Activated T-helper 1 cell treated with anti-CD3 and anti-CD28 coated beads, Interleukin-12 subunit alpha, Interleukin-12 subunit beta, Interleukin-2, Interleukin-4 antibody, amounts not matched to agents 30 ng/mL and 10 ng/mL and 1 ng/mL, durations not matched to agents 14 hours and 24 hours and 36 hours (primary cell): ENCODE results near the gene LARGE1. TPM values are rescaled to one million over a fixed set of nuclear protein-coding genes. Genes with fewer than 3 reads are reported as not detected.

Experiments used
- DNase-seq: peaks from one replicate; pipeline ENCODE4 v3.0.0; 2021; ENCODE audit warnings: low spot score
- H3K27ac Mint-ChIP-seq: one replicate; pipeline ENCODE4 v1.8.0; 2021; ENCODE audit warnings: mild to moderate bottlenecking, mixed read lengths
- H3K27me3 Mint-ChIP-seq: one replicate; pipeline ENCODE4 v1.8.0; 2022; ENCODE audit warnings: mild to moderate bottlenecking, moderate library complexity, mixed read lengths; ENCODE audit not compliant: insufficient read depth
- H3K36me3 Mint-ChIP-seq: one replicate; pipeline ENCODE4 v1.8.0; 2021; ENCODE audit warnings: low read depth, mixed read lengths
- H3K4me1 Mint-ChIP-seq: one replicate; pipeline ENCODE4 v1.8.0; 2021; ENCODE audit warnings: low read depth, mixed read lengths
- H3K4me3 Mint-ChIP-seq: one replicate; pipeline ENCODE4 v1.8.0; 2021; ENCODE audit warnings: mild to moderate bottlenecking, moderate library complexity, mixed read lengths
- H3K9me3 Mint-ChIP-seq: one replicate; pipeline ENCODE4 v1.8.0; 2021; ENCODE audit warnings: mixed read lengths
- intact Hi-C: fragments of 100-400 bp; cut with micrococcal nuclease; formaldehyde crosslinking; loops from one replicate; pipeline ENCODE4 v1.15.1; 2024
- total RNA-seq: library from RNA; stranded (reverse); gene quantifications from 2 replicates; pipeline ENCODE4 v1.2.3, GENCODE V29; 2022

The LARGE1 gene
- total RNA-seq, 1 donor from 2014 or later = 0.10 TPM

DNA sequence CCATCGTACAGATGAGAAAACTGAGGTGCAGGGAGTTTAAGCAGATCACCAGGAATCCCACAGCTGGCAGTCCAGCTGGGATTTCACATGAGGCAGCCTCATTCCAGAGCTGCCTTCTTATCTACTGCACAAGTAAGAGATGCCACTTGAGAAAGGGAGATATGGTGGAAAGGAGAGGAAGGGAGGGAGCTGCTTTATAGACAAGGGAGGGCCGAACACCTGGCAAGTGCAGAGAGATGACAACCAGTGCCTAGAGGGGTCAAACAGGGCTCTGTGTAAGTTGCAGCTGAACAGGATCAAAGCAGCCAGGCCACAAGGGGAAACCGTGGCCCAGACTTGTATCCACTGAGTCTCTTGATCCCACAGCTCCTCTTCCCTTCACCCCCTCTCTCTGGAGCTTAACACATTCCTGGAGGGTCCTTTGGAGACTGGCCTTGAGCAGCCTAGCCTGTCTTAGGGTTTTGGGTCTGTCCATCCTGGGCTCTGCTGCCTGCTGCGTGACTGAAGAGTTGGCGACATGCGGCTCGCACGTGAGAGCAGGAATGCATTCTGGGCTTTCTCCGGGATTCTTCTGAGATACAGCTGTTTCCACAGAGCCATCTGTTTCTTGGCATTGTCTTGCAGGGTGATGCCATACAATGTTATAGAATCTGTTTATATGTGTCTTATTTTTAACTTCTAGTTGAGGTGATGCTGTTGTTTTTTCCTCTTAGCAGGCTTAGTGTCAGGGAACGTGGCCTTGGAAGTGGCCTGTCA, 593.6 kb downstream of the LARGE1 start:
- H3K36me3 Mint-ChIP-seq = no peaks in the 10 kb centered on the region
- no peak overlapping the region for H3K4me3 Mint-ChIP-seq
- no peak overlapping the region for H3K27ac Mint-ChIP-seq
- no peaks in the 10 kb centered on the region for H3K4me1 Mint-ChIP-seq
- peaks cover 1% of the 10 kb centered on the region for H3K9me3 Mint-ChIP-seq
- peaks cover 3% of the 10 kb centered on the region for H3K27me3 Mint-ChIP-seq
- no peak for DNase-seq
- intact Hi-C loops = no loop called here

DNA sequence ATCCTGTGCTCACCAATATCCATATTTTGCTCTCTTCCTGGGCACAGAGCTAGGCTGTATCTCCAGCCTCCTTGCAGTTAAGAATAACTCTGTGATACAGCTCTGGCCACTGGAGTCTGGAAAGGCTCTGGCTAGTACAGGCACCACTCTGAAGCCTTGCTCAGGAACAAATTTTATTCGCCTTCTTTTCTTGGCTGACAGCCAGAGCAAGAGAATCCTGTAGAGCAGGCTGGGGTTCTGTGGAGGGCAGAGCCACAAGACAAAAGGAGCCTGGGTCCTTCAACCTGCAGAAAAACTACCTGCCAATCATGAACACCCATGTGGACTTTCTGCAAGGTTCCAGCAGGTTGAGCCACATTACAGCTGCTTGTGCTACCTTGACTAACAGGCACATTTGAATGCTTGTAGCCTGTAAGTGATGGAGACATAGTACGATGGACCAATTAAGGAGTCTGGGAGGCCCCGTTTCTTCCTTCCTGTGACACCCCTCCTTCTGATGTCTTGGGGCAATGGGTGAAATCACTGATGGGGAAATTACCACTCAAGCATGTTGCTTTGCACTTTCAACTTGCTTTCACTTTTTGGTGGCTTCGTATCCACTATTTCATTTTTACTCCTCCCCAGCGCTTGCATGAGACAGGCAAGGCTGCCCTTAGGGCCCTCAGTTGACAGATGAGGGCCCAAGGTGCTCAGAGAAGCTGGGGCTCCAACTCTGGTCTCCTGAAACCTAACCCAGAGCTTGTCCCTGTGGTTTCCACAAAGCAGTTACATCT, 594.9 kb downstream of the LARGE1 start:
- no peaks in the 10 kb centered on the region for H3K9me3 Mint-ChIP-seq
- no peak for DNase-seq
- H3K36me3 Mint-ChIP-seq = no peaks in the 10 kb centered on the region
- peaks cover 2% of the 10 kb centered on the region for H3K27me3 Mint-ChIP-seq
- intact Hi-C loops = no loop called here
- H3K27ac Mint-ChIP-seq = no peak overlapping the region
- no peak overlapping the region for H3K4me3 Mint-ChIP-seq
- H3K4me1 Mint-ChIP-seq = no peaks in the 10 kb centered on the region

DNA sequence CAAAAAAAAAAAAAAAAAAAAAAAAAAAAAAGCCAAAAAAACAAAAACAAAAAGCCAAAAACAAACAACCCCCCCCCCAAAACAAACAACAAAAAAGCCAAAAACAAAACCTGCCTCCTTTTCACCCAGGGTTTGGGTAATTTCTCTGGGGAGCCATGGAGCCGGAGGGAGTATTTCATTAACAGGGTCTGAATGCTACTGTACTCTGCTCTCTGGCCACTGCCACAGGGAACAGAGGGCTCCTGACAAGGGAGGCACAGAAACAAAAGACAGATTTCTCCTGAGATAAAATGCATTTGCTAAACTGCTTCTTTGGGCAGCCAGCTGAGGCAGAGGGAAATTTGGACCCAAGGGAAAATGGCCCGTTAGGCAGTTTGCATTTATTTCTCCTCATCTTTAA, 596.0 kb downstream of the LARGE1 start:
- Mint-ChIP-seq H3K27ac (no peak overlapping the region), H3K27me3 (peaks cover 2% of the 10 kb centered on the region), H3K4me3 (no peak overlapping the region), H3K9me3 (no peaks in the 10 kb centered on the region), H3K4me1 (no peaks in the 10 kb centered on the region), H3K36me3 (no peaks in the 10 kb centered on the region)
- intact Hi-C loops = no loop called here
- no peak for DNase-seq

DNA sequence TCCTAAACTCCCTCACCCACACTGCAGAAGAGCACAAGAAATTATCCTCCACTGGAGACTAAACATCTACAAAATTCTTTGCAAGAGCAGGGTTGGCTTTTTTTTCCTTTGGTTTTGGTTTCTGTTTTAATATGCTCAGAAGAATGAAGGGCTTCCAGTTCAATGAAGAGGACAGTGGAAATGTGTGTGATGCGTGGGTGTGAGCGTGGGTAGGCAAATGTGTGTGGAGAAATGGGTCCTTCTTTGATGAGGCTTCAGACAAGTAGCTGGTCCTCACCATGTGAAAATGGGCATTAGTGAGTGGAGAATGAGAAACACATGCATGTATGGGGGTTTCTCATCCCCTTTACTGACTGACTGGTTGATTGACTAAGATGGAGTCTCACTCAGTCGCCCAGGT, 598.8 kb downstream of the LARGE1 start:
- no peak overlapping the region for H3K27ac Mint-ChIP-seq
- H3K36me3 Mint-ChIP-seq = no peaks in the 10 kb centered on the region
- no peaks in the 10 kb centered on the region for H3K4me1 Mint-ChIP-seq
- H3K9me3 Mint-ChIP-seq = no peaks in the 10 kb centered on the region
- no peak for DNase-seq
- H3K4me3 Mint-ChIP-seq = no peak overlapping the region
- intact Hi-C loops = no loop called here
- H3K27me3 Mint-ChIP-seq = no peaks in the 10 kb centered on the region

DNA sequence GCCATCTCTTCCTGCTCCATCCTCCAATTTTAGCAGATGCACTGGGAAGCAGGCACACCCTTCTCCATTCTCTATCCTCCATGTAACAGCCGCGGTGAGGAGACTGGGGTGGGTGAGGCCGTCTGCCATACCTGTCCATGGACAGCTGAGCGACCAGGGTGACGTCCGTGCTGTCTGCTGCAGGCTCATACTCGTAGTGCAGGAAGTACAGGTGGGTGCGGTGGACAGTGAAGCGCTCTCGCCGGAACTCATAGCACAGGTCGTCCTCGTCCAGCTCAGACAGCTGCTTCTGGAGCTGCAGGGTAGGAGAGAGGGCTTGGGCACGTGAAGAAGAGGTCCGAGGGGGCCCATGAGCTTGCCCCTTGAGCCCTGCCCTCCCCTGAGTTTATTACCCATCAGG, 604.3 kb downstream of the LARGE1 start:
- Mint-ChIP-seq H3K36me3 (no peaks in the 10 kb centered on the region), H3K4me1 (no peaks in the 10 kb centered on the region), H3K27ac (no peak overlapping the region), H3K4me3 (no peak overlapping the region), H3K9me3 (no peaks in the 10 kb centered on the region), H3K27me3 (no peaks in the 10 kb centered on the region)
- intact Hi-C loops = no loop called here
- DNase-seq = no peak

DNA sequence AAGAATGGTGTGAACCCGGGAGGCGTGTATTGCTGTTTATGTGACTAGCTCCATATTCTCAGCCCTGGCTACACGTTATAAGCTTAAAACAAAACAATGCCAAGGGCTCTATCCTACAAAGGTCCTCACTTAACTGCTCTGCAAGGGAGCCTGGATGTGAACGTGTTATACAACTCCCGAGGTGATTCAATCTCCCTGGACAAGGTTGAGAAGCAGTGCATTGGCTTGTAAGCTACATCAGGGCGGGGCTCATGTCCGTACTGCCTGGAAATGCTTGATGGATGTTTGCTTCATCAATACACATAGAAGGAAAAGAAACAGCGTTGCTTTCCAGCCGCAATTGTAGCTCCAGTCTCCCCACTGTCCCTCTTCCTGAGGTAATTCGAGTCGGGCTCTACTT, 605.2 kb downstream of the LARGE1 start:
- Mint-ChIP-seq H3K4me1 (no peaks in the 10 kb centered on the region), H3K36me3 (no peaks in the 10 kb centered on the region), H3K27ac (no peak overlapping the region), H3K9me3 (no peaks in the 10 kb centered on the region), H3K27me3 (no peaks in the 10 kb centered on the region), H3K4me3 (no peak overlapping the region)
- no peak for DNase-seq
- intact Hi-C loops = no loop called here

DNA sequence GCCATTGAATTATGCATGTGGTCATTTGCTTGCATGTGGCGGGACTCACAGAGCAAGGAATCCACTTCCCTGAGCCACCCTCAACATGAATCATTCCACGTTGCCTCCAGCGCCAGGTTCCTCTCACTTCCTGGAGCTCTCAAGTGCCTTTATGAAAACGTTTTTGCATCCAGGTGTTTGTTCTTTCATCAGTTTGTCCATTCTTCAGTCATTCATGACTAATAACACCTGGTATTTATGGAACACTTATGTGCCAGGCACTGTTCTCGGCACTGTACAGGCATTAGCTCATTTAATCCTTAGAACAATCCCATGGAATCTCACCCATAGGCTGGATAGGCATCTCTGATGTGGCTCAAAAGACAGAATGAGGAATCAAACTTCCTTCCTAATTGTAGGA, 606.0 kb downstream of the LARGE1 start:
- no peaks in the 10 kb centered on the region for H3K9me3 Mint-ChIP-seq
- no peaks in the 10 kb centered on the region for H3K27me3 Mint-ChIP-seq
- H3K36me3 Mint-ChIP-seq = no peaks in the 10 kb centered on the region
- H3K4me3 Mint-ChIP-seq = no peak overlapping the region
- intact Hi-C loops = no loop called here
- DNase-seq = no peak
- no peak overlapping the region for H3K27ac Mint-ChIP-seq
- no peaks in the 10 kb centered on the region for H3K4me1 Mint-ChIP-seq

DNA sequence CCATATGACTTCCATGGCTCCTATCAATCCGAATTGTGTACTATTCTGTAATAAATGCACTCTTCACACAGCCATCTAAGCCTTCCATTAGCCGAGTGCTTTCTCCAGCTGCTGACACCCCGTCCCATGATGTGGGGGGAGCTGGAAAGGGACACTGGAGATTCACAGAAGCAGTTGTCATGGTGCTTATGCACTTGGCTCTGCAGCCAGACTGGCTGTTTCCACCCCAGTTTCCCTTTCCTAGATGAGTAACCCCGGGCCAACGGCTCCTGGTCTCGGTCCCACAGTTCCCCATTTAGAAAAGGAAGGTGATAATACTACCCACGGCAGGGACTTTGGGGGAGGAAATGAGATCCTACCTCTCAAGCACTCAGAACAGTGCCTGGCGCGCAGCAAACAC, 617.2 kb downstream of the LARGE1 start:
- Mint-ChIP-seq H3K4me1 (no peaks in the 10 kb centered on the region), H3K27ac (no peak overlapping the region), H3K27me3 (no peaks in the 10 kb centered on the region), H3K9me3 (no peaks in the 10 kb centered on the region), H3K36me3 (no peaks in the 10 kb centered on the region), H3K4me3 (no peak overlapping the region)
- no peak for DNase-seq
- intact Hi-C loops = loop anchor here (5.0 kb wide), 1 partner anchor 1719 kb away; no protein-coding TSS in a partner anchor

DNA sequence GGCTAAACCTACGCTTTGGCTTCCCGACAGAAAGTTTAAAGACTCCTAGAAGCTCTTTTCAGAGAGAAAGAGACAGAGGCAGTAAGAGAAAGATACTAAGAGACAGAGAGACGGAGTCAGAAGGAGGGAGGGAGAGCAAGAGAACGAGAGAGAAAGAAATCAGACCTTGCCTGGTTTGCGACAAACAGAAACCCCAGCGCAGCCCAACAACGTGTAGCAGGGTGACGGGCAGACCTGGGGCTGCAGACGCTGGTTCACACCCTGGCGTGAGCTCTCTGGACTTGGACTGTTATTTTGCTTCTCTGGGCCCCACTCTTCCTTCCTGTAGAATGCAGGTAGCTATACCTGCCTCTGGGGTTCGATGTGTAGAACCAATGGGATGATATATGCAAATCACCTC, 617.7 kb downstream of the LARGE1 start:
- intact Hi-C loops = loop anchor here (5.0 kb wide), 1 partner anchor 1720 kb away; no protein-coding TSS in a partner anchor
- Mint-ChIP-seq H3K27ac (no peak overlapping the region), H3K4me1 (no peaks in the 10 kb centered on the region), H3K27me3 (no peaks in the 10 kb centered on the region), H3K36me3 (no peaks in the 10 kb centered on the region), H3K9me3 (no peaks in the 10 kb centered on the region), H3K4me3 (no peak overlapping the region)
- DNase-seq = no peak

DNA sequence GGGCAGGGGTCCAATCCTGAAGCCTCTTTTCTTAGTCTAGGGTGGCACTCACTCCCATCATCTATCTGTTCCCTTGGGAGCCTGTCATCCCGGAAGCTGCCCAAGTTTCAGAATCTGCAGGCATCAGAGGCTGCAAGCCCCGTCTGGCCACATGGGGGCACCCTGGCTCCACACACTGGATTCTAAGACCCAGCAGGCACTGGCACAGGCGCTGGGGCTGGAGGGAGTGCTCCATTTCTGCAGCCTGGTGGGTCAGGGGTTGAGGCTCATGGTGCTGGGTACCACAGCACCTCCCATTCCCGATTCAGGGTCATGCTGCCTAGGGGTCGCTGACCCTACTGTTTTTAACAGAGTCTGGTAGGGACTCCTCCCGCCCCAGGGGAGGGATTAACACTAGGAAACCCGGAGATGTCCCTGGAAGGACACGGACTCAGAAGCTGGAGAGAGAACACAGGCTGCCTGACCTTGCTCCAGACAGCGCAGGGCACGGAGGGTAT, 618.2 kb downstream of the LARGE1 start:
- H3K27me3 Mint-ChIP-seq = no peaks in the 10 kb centered on the region
- H3K4me1 Mint-ChIP-seq = no peaks in the 10 kb centered on the region
- H3K36me3 Mint-ChIP-seq = no peaks in the 10 kb centered on the region
- no peaks in the 10 kb centered on the region for H3K9me3 Mint-ChIP-seq
- H3K4me3 Mint-ChIP-seq = no peak overlapping the region
- intact Hi-C loops = loop anchor here (5.0 kb wide), 1 partner anchor 1720 kb away; no protein-coding TSS in a partner anchor
- H3K27ac Mint-ChIP-seq = no peak overlapping the region
- DNase-seq = peak; percentile 23

DNA sequence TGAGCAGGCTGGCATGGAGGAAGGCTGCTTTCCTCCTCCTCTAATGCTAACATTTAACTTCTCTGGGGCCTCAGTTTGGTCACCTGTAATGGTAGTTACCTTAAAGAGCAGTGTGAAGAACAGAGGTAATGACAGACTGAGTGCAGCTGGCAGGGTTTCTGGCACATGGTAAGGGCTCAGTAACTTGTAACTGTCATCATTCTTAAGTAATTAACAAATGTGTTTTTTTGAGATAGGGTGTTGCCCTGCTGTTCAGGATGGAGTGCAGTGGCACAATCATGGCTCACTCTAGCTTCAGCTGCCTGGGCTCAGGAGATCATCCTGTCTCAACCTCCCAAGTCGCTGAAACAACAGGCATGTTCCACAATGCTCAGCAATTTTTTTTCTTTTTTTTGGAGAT, 620.1 kb downstream of the LARGE1 start:
- Mint-ChIP-seq H3K36me3 (no peaks in the 10 kb centered on the region), H3K4me3 (no peak overlapping the region), H3K27ac (no peak overlapping the region), H3K9me3 (no peaks in the 10 kb centered on the region), H3K27me3 (no peaks in the 10 kb centered on the region), H3K4me1 (no peaks in the 10 kb centered on the region)
- intact Hi-C loops = loop anchor here (5.0 kb wide), 1 partner anchor 1722 kb away; no protein-coding TSS in a partner anchor
- DNase-seq = no peak

DNA sequence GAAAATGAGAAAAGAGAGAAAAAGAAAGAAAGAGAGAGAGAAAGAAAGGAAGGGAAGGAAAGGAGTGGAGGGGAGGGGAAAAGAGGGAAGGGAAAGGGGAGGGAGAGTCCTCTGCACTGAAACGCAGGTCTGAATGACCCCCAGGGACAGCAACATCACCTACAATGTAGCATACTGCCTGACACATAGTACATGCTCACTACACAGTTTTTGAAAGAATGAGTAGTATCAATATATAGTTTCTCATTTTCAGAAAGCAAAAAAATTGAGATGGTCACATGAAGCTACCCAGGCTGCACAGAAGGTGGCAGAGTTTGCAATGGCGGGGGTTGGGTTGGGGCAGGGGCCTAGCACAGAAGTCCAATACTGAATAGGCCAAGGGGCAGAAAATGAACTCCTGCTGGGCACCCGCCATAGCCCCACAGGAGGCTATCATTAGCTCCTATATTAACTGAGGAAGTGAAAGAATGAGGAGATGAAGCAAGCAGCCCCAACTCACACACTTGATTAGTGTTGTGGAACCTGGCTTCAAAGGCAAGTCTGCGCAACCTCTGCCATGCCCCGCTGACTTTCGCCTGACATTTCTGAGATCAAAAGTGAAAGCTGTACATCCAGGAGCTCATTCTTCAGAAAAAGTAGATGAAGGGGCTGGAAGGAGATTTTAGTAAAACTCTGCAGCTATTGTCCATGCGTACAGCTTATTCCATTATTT, 620.9 kb downstream of the LARGE1 start:
- Mint-ChIP-seq H3K27ac (no peak overlapping the region), H3K4me3 (no peak overlapping the region), H3K27me3 (no peaks in the 10 kb centered on the region), H3K4me1 (no peaks in the 10 kb centered on the region), H3K36me3 (no peaks in the 10 kb centered on the region), H3K9me3 (no peaks in the 10 kb centered on the region)
- intact Hi-C loops = no loop called here
- no peak for DNase-seq

DNA sequence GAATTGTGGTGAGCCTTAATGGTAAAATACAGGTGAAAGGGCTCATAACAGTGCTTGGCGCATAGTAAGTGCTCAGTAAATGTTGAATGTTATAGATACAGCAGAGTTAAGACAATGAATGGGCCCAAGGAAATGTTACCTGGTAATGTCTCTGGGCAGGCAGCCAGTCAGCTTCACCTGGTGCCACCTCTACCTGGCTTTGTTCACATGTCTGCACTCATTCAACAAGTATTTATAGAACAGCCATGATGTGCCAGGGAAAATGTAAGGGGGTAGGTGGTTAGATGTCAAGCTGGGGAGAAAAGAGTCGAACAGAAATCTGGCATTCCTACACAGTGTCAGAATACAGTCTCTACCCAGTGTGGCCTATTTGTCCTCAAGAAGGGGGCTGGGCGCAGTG, 623.3 kb downstream of the LARGE1 start:
- no peaks in the 10 kb centered on the region for H3K4me1 Mint-ChIP-seq
- no peaks in the 10 kb centered on the region for H3K27me3 Mint-ChIP-seq
- H3K4me3 Mint-ChIP-seq = no peak overlapping the region
- H3K27ac Mint-ChIP-seq = no peak overlapping the region
- H3K36me3 Mint-ChIP-seq = no peaks in the 10 kb centered on the region
- intact Hi-C loops = no loop called here
- DNase-seq = no peak
- no peaks in the 10 kb centered on the region for H3K9me3 Mint-ChIP-seq
